TTC549 (cell line): ENCODE data around the gene SKI.

Source experiments
- FAIRE-seq: peaks from 2 replicates; lab custom pipeline; 2012; peaks lifted over from hg19 to GRCh38; lab: Jason Lieb, UNC

Gene SKI

GRCh38 chr1:2354511-2355372 lies 126.6 kb downstream of the SKI start:
- FAIRE-seq, result no peak

GRCh38 chr1:2355373-2356261 lies 127.5 kb downstream of the SKI start:
- FAIRE-seq, result no peak

- no peak for FAIRE-seq
Measured at GRCh38 chr1:2356401-2356800, 128.3 kb downstream of the SKI start.

- FAIRE-seq, result no peak
Measured at GRCh38 chr1:2356911-2357845, 129.1 kb downstream of the SKI start.

GRCh38 chr1:2358072-2358471 lies 130.0 kb downstream of the SKI start:
- no peak for FAIRE-seq

- FAIRE-seq, result no peak
Measured at GRCh38 chr1:2358651-2359640, 130.8 kb downstream of the SKI start.
